NB4 (cell line): Measurements from ENCODE around the gene CRYGD.
"Not testable (repeated sequence)": the region's sequence is repeated elsewhere in the genome, so short reads cannot be mapped to it uniquely, and the experiment has no call there.

ENCODE experiments used
- MAX ChIP-seq: IDR thresholded peaks from 2 replicates; pipeline ENCODE4 v1.6.1; 2011; ENCODE audit warnings: low read depth, low read length
- MYC ChIP-seq: IDR thresholded peaks from 2 replicates; pipeline ENCODE4 v1.6.1; 2011; ENCODE audit warnings: low read depth, low read length
- POLR2A ChIP-seq: IDR thresholded peaks from 2 replicates; pipeline ENCODE4 v1.6.1; 2011; ENCODE audit warnings: mild to moderate bottlenecking; ENCODE audit not compliant: insufficient read length; ENCODE audit errors: extremely low read depth
- TF ChIP-seq, protein P1 (sequence below): IDR thresholded peaks from one replicate; pipeline ENCODE4 v1.5.1; 2012; ENCODE audit warnings: low read depth, low read length

DNA sequence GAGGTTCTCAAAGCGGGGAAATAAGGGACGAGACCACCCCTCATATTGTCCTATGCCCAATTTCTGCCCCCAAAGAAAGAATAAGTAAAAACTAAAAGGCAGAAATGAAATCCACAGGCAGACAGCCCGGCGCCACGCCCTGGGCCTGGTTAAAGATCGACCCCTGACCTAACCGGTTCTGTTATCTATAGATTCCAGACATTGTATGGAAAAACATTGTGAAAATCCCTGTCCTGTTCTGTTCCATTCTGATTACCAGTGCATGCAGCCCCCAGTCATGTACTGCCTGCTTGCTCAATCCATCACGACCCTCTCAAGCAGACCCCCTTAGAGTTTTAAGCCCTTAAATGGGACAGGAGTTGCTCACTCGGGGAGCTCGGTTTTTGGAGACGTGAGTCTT lies 6.9 kb downstream of the CRYGD start:
- TF ChIP-seq, protein P1, sequence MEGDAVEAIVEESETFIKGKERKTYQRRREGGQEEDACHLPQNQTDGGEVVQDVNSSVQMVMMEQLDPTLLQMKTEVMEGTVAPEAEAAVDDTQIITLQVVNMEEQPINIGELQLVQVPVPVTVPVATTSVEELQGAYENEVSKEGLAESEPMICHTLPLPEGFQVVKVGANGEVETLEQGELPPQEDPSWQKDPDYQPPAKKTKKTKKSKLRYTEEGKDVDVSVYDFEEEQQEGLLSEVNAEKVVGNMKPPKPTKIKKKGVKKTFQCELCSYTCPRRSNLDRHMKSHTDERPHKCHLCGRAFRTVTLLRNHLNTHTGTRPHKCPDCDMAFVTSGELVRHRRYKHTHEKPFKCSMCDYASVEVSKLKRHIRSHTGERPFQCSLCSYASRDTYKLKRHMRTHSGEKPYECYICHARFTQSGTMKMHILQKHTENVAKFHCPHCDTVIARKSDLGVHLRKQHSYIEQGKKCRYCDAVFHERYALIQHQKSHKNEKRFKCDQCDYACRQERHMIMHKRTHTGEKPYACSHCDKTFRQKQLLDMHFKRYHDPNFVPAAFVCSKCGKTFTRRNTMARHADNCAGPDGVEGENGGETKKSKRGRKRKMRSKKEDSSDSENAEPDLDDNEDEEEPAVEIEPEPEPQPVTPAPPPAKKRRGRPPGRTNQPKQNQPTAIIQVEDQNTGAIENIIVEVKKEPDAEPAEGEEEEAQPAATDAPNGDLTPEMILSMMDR = not testable (repeated sequence)
- TF ChIP-seq POLR2A, MAX, MYC: not testable (repeated sequence)
